ENCODE measurements around the gene AHR. TPM values are rescaled to one million over a fixed set of nuclear protein-coding genes. Genes with fewer than 3 reads are reported as not detected.

Gene AHR
- total RNA-seq, 1 donor from 2014 or later, result 72.7 TPM

GRCh38 chr7:17304926-17305325 lies 6.5 kb downstream of the AHR start:
- no peak for DNase-seq

- no peak for DNase-seq
Observed at GRCh38 chr7:17305387-17306171, 7.1 kb downstream of the AHR start.

GRCh38 chr7:17307000-17307399 lies 8.5 kb downstream of the AHR start:
- DNase-seq, result no peak

GRCh38 chr7:17307558-17307957 lies 9.1 kb downstream of the AHR start:
- no peak for DNase-seq

- no peak for DNase-seq
Observed at GRCh38 chr7:17307969-17308648, 9.7 kb downstream of the AHR start.

GRCh38 chr7:17311194-17311593 lies 12.7 kb downstream of the AHR start:
- DNase-seq, result no peak

- DNase-seq, result no peak
Observed at GRCh38 chr7:17311952-17312351, 13.5 kb downstream of the AHR start.

GRCh38 chr7:17312641-17313040 lies 14.2 kb downstream of the AHR start:
- no peak for DNase-seq

- DNase-seq, result no peak
Observed at GRCh38 chr7:17313194-17313593, 14.7 kb downstream of the AHR start.

- no peak for DNase-seq
Observed at GRCh38 chr7:17315974-17316373, 17.5 kb downstream of the AHR start.

- no peak for DNase-seq
Observed at GRCh38 chr7:17318146-17318545, 19.7 kb downstream of the AHR start.

- DNase-seq, result no peak
Observed at GRCh38 chr7:17319164-17320101, 21.0 kb downstream of the AHR start.

- no peak for DNase-seq
Observed at GRCh38 chr7:17320102-17320497, 21.6 kb downstream of the AHR start.

- DNase-seq, result no peak
Observed at GRCh38 chr7:17320657-17321056, 22.2 kb downstream of the AHR start.

- DNase-seq, result no peak
Observed at GRCh38 chr7:17325364-17325763, 26.9 kb downstream of the AHR start.

GRCh38 chr7:17326378-17326777 lies 27.9 kb downstream of the AHR start:
- DNase-seq, result no peak

GRCh38 chr7:17328641-17329040 lies 30.2 kb downstream of the AHR start:
- no peak for DNase-seq

- no peak for DNase-seq
Observed at GRCh38 chr7:17329440-17329839, 31.0 kb downstream of the AHR start.

- no peak for DNase-seq
Observed at GRCh38 chr7:17331891-17332501, 33.5 kb downstream of the AHR start.

GRCh38 chr7:17333221-17333620 lies 34.8 kb downstream of the AHR start:
- no peak for DNase-seq

- no peak for DNase-seq
Observed at GRCh38 chr7:17336168-17336567, 37.7 kb downstream of the AHR start.

- no peak for DNase-seq
Observed at GRCh38 chr7:17339139-17339538, 40.7 kb downstream of the AHR start.

All from tongue (tissue), 2 donors.